GM18517 (cell line): ENCODE data around the gene HAPLN1.
"Not testable (repeated sequence)": the region's sequence is repeated elsewhere in the genome, so short reads cannot be mapped to it uniquely, and the experiment has no call there.

Experiments used
- ATAC-seq: cut with Tn5 transposase; IDR thresholded peaks from one replicate; pipeline ENCODE4 v1.9.1; 2021; ENCODE audit warnings: mild to moderate bottlenecking, moderate library complexity; ENCODE audit not compliant: unreplicated experiment

HAPLN1 gene

DNA sequence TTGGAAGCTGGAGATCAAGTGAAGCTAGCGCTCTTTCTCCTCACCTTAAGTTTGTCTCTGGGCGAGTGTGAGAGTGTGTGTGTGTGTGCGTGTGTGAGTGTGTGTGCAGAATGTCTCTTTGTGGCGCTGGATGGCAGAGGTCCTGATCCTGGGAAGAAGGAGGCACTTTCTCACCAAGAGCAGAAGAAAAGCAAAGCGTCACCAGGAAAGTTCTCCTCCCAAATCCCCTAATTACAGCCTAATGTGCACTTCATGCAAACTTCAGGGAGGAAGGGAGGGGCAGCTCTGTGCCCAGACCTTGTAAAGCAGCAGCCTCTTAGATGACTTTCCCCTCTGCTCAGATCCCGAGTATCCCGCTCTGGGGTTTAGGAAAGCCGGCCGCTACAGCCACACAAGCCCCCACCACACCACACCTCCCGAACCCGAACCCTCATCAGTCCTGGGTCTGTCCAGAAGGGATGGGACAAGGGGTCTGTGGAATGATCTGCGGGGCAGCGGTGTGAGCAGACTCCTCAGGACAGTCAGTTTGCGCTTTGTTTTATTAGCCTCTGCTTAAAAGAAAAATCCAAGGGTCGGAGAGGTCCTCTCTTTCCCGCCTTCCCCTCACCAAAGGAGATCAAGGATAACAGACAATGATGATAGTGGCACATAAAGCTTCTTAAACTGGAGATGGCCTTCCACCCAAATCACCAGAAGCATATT is at the start of gene HAPLN1:
TSS of gene HAPLN1 (minus strand) at position 20 of the 702 bp plus-strand sequence. CDS start 47,332 bp downstream, outside the sequence.
- no peak for ATAC-seq

GRCh38 chr5:83767409-83767992 is 46.8 kb upstream of the HAPLN1 start:
- no peak for ATAC-seq

DNA sequence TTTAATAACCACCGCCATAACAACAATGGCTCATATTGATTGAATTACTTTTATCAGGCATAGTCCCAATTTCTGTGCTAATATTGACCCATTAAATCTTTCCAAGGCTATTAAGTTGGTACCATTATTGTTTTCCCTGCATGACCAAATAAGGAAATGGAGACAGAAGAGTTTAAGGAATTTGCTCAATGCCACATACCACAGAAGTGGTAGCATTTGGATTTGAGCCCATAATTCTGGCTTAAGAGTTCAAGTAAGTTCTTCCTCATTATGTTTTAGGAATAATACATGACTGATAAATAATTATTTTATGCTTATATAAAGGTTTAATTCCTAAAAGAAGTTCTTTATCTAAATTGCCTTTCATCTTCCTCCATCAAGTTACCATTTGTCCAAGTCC is 43.4 kb upstream of the HAPLN1 start:
- ATAC-seq: no peak

DNA sequence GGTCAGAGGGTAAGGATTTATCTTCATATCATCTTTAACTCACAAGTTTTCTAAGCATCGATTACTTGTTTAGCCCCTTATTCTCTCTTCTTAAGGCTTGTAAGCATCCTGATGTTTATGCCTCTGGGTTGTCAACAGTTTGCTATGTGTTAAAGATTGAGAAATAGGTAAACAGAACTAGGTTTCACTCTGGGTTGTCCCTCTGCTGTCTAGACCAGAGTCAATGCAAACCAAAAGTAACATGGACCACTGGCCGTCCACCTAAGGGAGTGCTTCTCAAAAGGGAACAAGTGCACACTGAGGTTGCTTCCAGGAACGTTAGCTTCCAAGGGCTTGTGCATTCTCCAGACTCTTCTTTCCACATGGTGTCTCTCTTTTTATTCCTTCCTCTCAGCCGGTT is 39.9 kb upstream of the HAPLN1 start:
- ATAC-seq: no peak

- ATAC-seq: no peak
These were observed 32.0 kb upstream of the HAPLN1 start for GRCh38 chr5:83752700-83753099.

- no peak for ATAC-seq
These were observed 30.5 kb upstream of the HAPLN1 start for GRCh38 chr5:83751201-83751600.

DNA sequence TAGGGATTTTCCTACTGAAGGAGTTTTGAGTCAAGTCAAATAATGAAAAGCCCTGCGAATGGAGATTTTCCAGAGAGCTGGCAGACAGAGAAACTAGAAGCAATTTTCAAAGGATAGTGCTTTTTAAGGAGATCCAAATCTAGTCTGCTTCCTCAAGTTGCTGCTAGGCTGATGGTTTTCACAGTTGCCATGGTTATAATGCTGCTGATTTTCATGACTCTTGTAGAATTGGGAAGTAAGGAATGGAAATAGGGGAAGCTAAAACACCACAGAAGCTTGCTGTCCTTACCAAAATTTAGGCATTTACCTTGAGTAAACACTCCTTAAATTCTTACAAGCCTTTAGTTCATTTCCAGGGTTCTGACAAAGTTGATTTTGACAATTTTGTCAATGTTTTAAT is 30.1 kb upstream of the HAPLN1 start:
- ATAC-seq: no peak

DNA sequence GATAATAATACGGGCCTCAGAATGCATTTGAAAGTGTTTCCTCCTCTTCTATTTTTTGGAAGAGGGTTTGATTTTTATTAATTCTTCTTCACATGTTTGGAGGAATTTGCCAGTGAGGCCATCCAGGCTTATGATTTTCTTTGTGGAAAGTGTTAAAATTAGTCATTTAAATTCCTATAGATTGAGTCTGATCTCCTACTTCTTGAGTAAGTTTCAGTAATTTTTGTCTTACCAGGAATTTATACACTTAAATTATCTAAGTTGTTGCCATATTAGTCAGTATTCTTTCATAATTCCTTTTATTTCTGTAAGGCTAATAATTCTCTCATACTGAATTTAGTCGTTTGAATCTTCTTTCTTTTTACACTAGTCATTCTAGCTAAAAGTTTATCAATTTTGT is 25.2 kb upstream of the HAPLN1 start:
- no peak for ATAC-seq

DNA sequence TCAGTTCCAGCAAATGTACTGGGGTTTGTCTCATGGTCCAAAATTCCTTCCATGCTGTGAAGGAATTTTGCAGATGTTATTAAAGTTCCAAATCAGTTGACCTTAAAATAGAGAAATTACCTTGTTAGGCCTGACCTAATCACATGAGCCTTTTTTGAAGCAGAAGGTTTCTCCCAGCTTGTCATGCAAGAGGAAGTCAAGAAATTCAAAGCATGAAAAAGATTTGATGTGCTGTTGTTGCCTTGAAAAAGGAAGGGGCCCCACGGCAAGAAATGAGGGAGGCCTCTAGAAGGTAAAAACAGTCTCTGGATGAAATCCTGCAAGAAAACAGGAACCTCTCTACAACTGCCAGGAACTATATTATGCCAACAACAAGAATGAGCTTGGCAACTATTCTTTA is 24.2 kb upstream of the HAPLN1 start:
- ATAC-seq: no peak

- no peak for ATAC-seq
These were observed 21.4 kb upstream of the HAPLN1 start for GRCh38 chr5:83742089-83742488.

GRCh38 chr5:83741571-83741970 is 20.9 kb upstream of the HAPLN1 start:
- ATAC-seq: no peak

- ATAC-seq: peak; percentile 93
These were observed 20.1 kb upstream of the HAPLN1 start for GRCh38 chr5:83740741-83741140.

GRCh38 chr5:83736169-83736568 is 15.5 kb upstream of the HAPLN1 start:
- not testable (repeated sequence) for ATAC-seq

DNA sequence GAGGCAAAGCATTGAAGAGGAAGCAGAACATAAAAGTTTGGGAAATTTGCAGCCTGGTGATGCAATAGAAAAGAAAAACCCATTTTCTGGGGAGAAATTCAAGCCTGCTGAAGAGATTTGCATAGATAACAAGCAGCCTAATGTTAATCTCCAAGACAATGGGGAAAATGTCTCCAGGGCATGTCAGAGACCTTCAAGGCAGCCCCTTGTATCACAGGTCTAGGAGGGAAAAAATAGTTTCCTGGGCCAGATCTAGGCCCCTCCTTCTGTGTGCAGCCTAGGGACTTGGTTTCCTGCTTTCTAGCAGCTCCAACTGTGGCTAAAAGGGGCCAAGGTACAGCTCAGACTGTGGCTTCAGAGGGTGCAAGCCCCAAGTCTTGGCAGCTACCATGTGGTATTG is 14.4 kb upstream of the HAPLN1 start:
- ATAC-seq: not testable (repeated sequence)

DNA sequence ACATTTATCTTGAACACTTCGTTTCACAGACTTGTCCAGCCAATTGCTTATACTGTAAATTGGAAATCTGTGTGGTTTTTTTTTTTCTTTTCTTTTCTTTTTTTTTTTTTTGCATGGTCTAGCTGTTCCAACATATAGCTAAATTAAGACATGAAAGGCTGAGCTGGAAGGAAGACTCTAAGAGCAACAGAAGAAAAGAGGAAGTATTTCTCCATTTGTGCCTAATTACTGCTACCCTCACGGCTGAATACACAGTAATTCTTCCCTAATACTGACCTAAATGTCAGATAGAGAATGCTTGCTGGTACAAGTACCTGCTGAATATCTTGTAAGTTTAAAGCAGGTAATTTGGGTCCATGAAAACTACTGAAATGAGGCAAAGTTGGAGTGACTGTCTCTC is 11.0 kb upstream of the HAPLN1 start:
- ATAC-seq: no peak

- no peak for ATAC-seq
These were observed 8.7 kb upstream of the HAPLN1 start for GRCh38 chr5:83729362-83729761.

GRCh38 chr5:83726912-83727311 is 6.3 kb upstream of the HAPLN1 start:
- ATAC-seq: no peak

GRCh38 chr5:83724935-83725334 is 4.3 kb upstream of the HAPLN1 start:
- no peak for ATAC-seq

- no peak for ATAC-seq
These were observed 3.3 kb upstream of the HAPLN1 start for GRCh38 chr5:83724001-83724400.

GRCh38 chr5:83723031-83723430 is 2.4 kb upstream of the HAPLN1 start:
- no peak for ATAC-seq

- ATAC-seq: peak; percentile 49
These were observed 1.6 kb upstream of the HAPLN1 start for GRCh38 chr5:83721953-83722901.
